Heart right ventricle (tissue), 16 donors: Measurements from ENCODE around the gene FBXW2. TPM values are rescaled to one million over a fixed set of nuclear protein-coding genes. Genes with fewer than 3 reads are reported as not detected.

Experiments
- ATAC-seq, 8 donors: fragments of 200-7000 bp; cut with Tn5 transposase; one replicate each; pipeline ENCODE4 v1.9.1; 2020; ENCODE audit warnings: mild to moderate bottlenecking in 8 of 8, moderate library complexity in 8 of 8, moderate number of reproducible peaks in 1 of 8
- DNase-seq, 2 donors: peaks; one replicate each; pipeline ENCODE4 v3.0.0-alpha.2; 2020
- H3K27ac ChIP-seq, 10 donors: fragments of 200-600 bp; sonication (generic) in 2 of 10; one replicate each; pipeline versions ENCODE4 v1.5.0 to v1.8.0; 2020 to 2022; ENCODE audit warnings: mild to moderate bottlenecking in 3 of 10
- H3K27me3 ChIP-seq, 7 donors: fragments of 200-600 bp; one replicate each; pipeline ENCODE4 v1.8.0; 2021 to 2022; ENCODE audit warnings: mild to moderate bottlenecking in 2 of 7
- H3K36me3 ChIP-seq, 9 donors: fragments of 200-600 bp; sonication (generic) in 1 of 9; one replicate each; pipeline versions ENCODE4 v1.5.0 to v1.8.0; 2020 to 2022; ENCODE audit warnings: mild to moderate bottlenecking in 2 of 9
- H3K4me1 ChIP-seq, 9 donors: fragments of 200-600 bp; sonication (generic) in 1 of 9; one replicate each; pipeline versions ENCODE4 v1.5.0 to v1.8.0; 2020 to 2022; ENCODE audit warnings: mild to moderate bottlenecking in 4 of 9
- H3K4me3 ChIP-seq, 10 donors: fragments of 200-600 bp; sonication (generic) in 2 of 10; one replicate each; pipeline versions ENCODE4 v1.5.0 to v1.8.0; 2020 to 2022; ENCODE audit warnings: mild to moderate bottlenecking in 7 of 10, moderate library complexity in 2 of 10
- H3K9me3 ChIP-seq, 11 donors: fragments of 200-600 bp in 10 of 11; sonication (generic) in 2 of 11; one replicate each; pipeline versions ENCODE4 v1.5.0 to v1.8.0; 2013 to 2022; ENCODE audit warnings: mild to moderate bottlenecking in 2 of 11, control low read depth in 1 of 11, moderate library complexity in 1 of 11
- WGBS, 2 donors: extraction: QIAGEN DNeasy Blood & Tissue Kit; methylation state at CpG; one replicate each; pipeline ENCODE4 v1.1.7; 2013; ENCODE audit warnings: inconsistent platforms in 1 of 2; 5-methylcytosine and 5-hydroxymethylcytosine counted together
- intact Hi-C, 10 donors: fragments of 100-400 bp; cut with DNase I; formaldehyde crosslinking; loops; one replicate each; pipeline versions ENCODE4 v1.11.1 to v1.14.2; 2022
- polyA plus RNA-seq, 2 donors: library from polyadenylated mRNA; stranded (reverse); fragments of 200-250 nt; gene quantifications; one replicate each; pipeline ENCODE4 v1.2.3, GENCODE V29; 2013
- total RNA-seq, 10 donors: library from RNA; stranded (reverse); fragmentation: NEBNext Ultra II Directional in 3 of 10; extraction: Animal tissue kit (Norgen Biotek cat#: 25700) in 3 of 10; gene quantifications; one replicate each; pipeline versions ENCODE4 v1.2.1 to v1.2.4, GENCODE V29; 2021 to 2023
- TF ChIP-seq, protein P1 (sequence below), 9 donors: fragments of 200-600 bp; sonication (generic) in 2 of 9; IDR thresholded peaks; one replicate each; pipeline versions ENCODE4 v1.5.0 to v1.8.0; 2021 to 2022; ENCODE audit warnings: antibody characterized with exemption in 9 of 9, mild to moderate bottlenecking in 5 of 9, moderate library complexity in 1 of 9
- donor health status: Arrhythmogenic right ventricular cardiomyopathy.
- donor health status: ischemic (EF 13 %, LVEDD 7.1; RV severe dilation, severe dysfunction).
- donor health status: healthy with polysubstance abuse.
- donor health status: DM: no; HTN: yes; CAD: no.
- donor health status: DM: no; HTN: no; CAD: no.
- donor health status: ischemic (EF 25% LVEDD 6.9; RV normal size, moderate dysfunction).
- donor health status: ischemic (EF 25% LVEDD 5.7; RV mildly dilated, moderate dysfunction).
- donor health status: healthy.
- donor health status: DM: yes; HTN: yes; CAD: no.
- donor health status: Ischemic cardiomyopathy.
- donor health status: ischemic (EF 35%, LVEDD 5.7; RV mildly dilated, moderate dysfunction).
- donor health status: nonischemic (EF 11% LVEDD 7.7; RV severe dilation, severe dysfunction).
- donor health status: DM: yes; HTN: yes; CAD: no.
- donor health status: PGD.
- donor health status: ischemic (EF 29% LVEDD 5.4; RV normal size, mild dysfunction).
- donor health status: nonischemic (EF 23%, LVEDD 6.1; RV moderate dilation, normal function).

Gene FBXW2
- total and polyA plus RNA-seq, 12 donors, result 7.5 to 52.0 (median 44.8) TPM

- Histone ChIP-seq H3K27me3 (no peaks in the 10 kb centered on the region), H3K4me3 (peak overlapping the region in 9 of 10 donors; percentile 48 to 97 (median 83)), H3K9me3 (no peaks in the 10 kb centered on the region), H3K36me3 (no peaks in the 10 kb centered on the region), H3K4me1 (peaks cover 4 to 62% (median 38%) of the 10 kb centered on the region in 9 donors), H3K27ac (peak overlapping the region in 7 of 10 donors; percentile 34 to 93 (median 80))
- intact Hi-C loops, result loop anchor here in 4 of 10 donors (5.0 to 10.0 kb wide), 4 partner anchors 85 to 98 kb away; no protein-coding TSS in a partner anchor
- ATAC-seq (no peak), DNase-seq (no peak)
- WGBS, 2 donors, result 41 to 59% methylated on average over 4 of the region's 4 CpGs
- TF ChIP-seq, protein P1, sequence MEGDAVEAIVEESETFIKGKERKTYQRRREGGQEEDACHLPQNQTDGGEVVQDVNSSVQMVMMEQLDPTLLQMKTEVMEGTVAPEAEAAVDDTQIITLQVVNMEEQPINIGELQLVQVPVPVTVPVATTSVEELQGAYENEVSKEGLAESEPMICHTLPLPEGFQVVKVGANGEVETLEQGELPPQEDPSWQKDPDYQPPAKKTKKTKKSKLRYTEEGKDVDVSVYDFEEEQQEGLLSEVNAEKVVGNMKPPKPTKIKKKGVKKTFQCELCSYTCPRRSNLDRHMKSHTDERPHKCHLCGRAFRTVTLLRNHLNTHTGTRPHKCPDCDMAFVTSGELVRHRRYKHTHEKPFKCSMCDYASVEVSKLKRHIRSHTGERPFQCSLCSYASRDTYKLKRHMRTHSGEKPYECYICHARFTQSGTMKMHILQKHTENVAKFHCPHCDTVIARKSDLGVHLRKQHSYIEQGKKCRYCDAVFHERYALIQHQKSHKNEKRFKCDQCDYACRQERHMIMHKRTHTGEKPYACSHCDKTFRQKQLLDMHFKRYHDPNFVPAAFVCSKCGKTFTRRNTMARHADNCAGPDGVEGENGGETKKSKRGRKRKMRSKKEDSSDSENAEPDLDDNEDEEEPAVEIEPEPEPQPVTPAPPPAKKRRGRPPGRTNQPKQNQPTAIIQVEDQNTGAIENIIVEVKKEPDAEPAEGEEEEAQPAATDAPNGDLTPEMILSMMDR (IDR thresholded peaks at IDR 0.05), result no peak
Observed at GRCh38 chr9:120712539-120713031, 80.6 kb downstream of the FBXW2 start.

- TF ChIP-seq, protein P1 (IDR thresholded peaks at IDR 0.05), result no peak
- H3K4me1 ChIP-seq, result peaks cover 4 to 64% (median 40%) of the 10 kb centered on the region in 9 donors
- no peaks in the 10 kb centered on the region for H3K9me3 ChIP-seq
- WGBS, 2 donors, result 61 to 62% methylated on average over 5 of the region's 5 CpGs
- no peak for ATAC-seq
- H3K4me3 ChIP-seq, result peak overlapping the region in 7 of 10 donors; percentile 5 to 97 (median 83)
- H3K27me3 ChIP-seq, result no peaks in the 10 kb centered on the region
- intact Hi-C loops, result loop anchor here in 4 of 10 donors (5.0 to 10.0 kb wide), 4 partner anchors 85 to 97 kb away; no protein-coding TSS in a partner anchor
- no peaks in the 10 kb centered on the region for H3K36me3 ChIP-seq
- DNase-seq, result no peak
- H3K27ac ChIP-seq, result peak overlapping the region in 7 of 10 donors; percentile 23 to 93 (median 39)
Observed at GRCh38 chr9:120711841-120712538, 81.2 kb downstream of the FBXW2 start.

DNA sequence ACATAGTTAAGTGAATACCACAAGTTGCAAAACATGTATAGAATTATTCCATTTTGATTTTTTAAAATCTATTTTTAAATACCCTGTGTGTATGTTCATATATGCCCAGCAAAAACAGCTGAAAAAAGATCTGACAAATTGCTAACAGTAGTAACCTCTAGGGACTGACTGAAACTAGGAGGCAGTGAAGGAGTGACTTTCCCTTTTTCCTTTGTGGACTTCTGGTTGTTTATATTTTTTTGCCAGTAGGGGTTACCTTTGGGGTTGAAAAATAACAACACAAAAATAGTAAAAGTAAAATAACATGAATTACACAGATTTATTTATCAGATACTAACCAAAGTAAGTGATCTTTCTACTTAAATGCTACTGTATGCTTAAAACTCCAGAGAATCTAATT, 81.9 kb downstream of the FBXW2 start:
- H3K36me3 ChIP-seq, result no peaks in the 10 kb centered on the region
- no peaks in the 10 kb centered on the region for H3K27me3 ChIP-seq
- TF ChIP-seq, protein P1 (IDR thresholded peaks at IDR 0.05), result no peak
- ATAC-seq (no peak), DNase-seq (no peak)
- peak overlapping the region in 5 of 10 donors; percentile 42 to 97 (median 83) for H3K4me3 ChIP-seq
- intact Hi-C loops, result loop anchor here in 4 of 10 donors (5.0 to 10.0 kb wide), 4 partner anchors 84 to 97 kb away; no protein-coding TSS in a partner anchor
- peaks cover 4 to 70% (median 40%) of the 10 kb centered on the region in 9 donors for H3K4me1 ChIP-seq
- H3K9me3 ChIP-seq, result no peaks in the 10 kb centered on the region
- H3K27ac ChIP-seq, result peak overlapping the region in 5 of 10 donors; percentile 4 to 93 (median 32)

DNA sequence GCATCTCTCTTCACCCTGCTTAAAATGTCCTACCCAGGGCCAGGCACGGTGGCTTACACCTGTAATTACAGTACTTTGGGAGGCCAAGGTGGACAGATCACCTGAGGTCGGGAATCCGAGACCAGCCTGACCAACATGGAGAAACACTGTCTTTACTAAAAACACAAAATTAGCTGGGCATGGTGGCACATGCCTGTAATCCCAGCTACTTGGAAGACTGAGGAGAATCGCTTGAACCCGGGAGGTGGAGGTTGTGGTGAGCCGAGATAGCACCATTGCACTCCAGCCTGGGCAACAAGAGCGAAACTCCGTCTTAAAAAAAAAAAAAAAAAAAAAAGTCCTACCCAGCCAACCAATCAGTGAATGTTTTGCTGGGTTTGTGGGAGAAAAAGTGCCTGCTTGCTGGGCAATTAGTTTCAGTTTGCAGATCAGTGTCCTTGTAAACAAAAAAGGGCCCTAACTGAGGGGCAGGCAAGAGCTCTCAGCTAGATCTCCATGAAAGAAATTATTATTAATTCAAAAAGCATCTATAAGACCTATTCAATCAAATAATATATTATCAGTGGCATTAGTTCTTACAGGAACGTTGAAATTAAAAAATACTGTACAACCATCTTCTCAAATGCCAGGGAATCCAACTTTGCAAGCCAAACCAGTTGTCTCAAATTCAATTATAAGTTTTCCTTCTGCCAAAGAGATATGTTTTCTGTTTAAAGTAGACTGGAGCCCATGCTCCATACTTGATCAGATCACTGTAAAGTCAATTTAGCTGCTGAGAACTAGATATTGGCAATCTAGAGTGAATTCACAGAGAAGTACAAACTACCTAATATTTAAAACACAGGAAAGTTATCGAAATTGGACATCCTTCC, 82.9 kb downstream of the FBXW2 start:
- H3K4me1 ChIP-seq, result peaks cover 4 to 71% (median 36%) of the 10 kb centered on the region in 9 donors

More for the DNA sequence above, 82.9 kb downstream of the FBXW2 start:
- TF ChIP-seq, protein P1 (IDR thresholded peaks at IDR 0.05), result no peak
- intact Hi-C loops, result loop anchor here in 4 of 10 donors (5.0 to 10.0 kb wide), 4 partner anchors 83 to 96 kb away; no protein-coding TSS in a partner anchor
- DNase-seq, result no peak
- Histone ChIP-seq H3K36me3 (no peaks in the 10 kb centered on the region), H3K4me3 (peak overlapping the region in 7 of 10 donors; percentile 18 to 83 (median 41)), H3K27me3 (no peaks in the 10 kb centered on the region), H3K27ac (peak overlapping the region in 7 of 10 donors; percentile 2 to 93 (median 32)), H3K9me3 (no peaks in the 10 kb centered on the region)
- no peak for ATAC-seq
- WGBS, 2 donors, result 74% methylated on average over 9 to 10 of the region's 10 CpGs
